ENCODE results near the gene MPHOSPH6. TPM values are rescaled to one million over a fixed set of nuclear protein-coding genes. Genes with fewer than 3 reads are reported as not detected.
"Not testable (repeated sequence)": the region's sequence is repeated elsewhere in the genome, so short reads cannot be mapped to it uniquely, and the experiment has no call there.

MPHOSPH6 gene
- total RNA-seq, 1 donor from 2014 or later, result 17.1 TPM

DNA sequence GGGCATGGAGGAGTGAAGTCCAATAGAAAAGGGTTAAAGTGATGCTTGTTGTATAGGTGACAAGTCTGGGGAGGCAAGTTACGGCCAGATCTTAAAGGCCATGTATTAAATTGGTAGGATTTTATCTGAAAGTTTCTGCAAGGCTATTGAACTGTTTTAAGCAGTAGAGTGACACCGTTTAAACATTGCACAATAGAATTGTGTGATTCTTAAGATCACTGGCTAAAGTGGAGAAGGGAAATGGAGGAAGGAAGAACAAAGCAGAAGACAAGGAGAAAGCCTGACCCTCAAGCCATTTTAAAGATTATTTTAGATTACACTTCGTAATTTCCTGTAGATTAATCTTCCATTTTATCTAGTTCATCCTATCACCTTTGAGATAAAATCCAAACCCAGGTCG lies 5.6 kb upstream of the MPHOSPH6 start:
- no peak for DNase-seq (ENCODE audit: low read depth in 2 of 2)

DNA sequence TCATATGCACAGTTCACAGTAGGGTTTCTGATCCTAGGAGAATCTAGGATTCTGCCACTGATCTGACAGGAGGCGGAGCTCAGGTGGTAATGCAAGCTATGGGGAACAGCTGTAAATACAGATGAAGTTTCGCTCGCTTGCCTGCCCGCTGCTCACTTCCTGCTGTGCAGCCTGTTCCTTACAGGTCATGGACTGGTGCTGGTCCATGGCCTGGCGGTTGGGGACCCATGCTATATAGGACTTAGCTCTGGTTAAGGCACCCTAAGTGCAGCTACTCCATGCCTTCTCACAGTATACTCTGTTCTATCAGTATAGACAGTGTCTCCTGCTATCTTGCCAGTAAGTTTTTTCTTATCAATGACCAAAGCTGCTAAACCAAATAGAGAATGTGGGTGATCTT lies 2.4 kb downstream of the MPHOSPH6 start:
- DNase-seq (ENCODE audit: low read depth in 2 of 2), result no peak

GRCh38 chr16:82160226-82160625 lies 9.8 kb downstream of the MPHOSPH6 start:
- no peak for DNase-seq (ENCODE audit: low read depth in 2 of 2)

GRCh38 chr16:82157836-82158235 lies 12.2 kb downstream of the MPHOSPH6 start:
- no peak for DNase-seq (ENCODE audit: low read depth in 2 of 2)

GRCh38 chr16:82157534-82157812 lies 12.6 kb downstream of the MPHOSPH6 start:
- DNase-seq (ENCODE audit: low read depth in 2 of 2), result no peak

GRCh38 chr16:82156761-82157533 lies 13.1 kb downstream of the MPHOSPH6 start:
- DNase-seq (ENCODE audit: low read depth in 2 of 2), result no peak

- DNase-seq (ENCODE audit: low read depth in 2 of 2), result peak in 1 of 2 donors; percentile 12
Observed at GRCh38 chr16:82152641-82153112, 17.3 kb downstream of the MPHOSPH6 start.

DNA sequence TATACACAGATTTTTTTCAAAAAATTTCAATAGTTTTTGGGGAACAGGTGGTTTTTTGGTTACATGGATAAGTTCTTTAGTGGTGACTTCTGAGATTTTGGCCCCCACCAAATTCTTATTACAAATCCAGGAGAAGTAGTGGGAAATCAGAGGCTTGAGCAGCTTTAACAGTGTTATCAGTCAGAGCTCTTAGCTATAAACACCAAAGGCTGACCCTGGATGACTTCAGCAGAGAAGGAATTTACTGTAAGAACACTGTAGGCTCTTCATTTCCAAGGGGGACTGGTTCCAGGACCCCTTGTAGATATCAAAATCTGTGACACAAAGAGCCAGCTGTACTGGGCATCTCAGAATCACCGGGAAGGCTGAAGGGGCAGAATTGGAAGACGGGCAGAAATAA lies 17.8 kb downstream of the MPHOSPH6 start:
- no peak for DNase-seq (ENCODE audit: low read depth in 2 of 2)

GRCh38 chr16:82150549-82150948 lies 19.5 kb downstream of the MPHOSPH6 start:
- DNase-seq (ENCODE audit: low read depth in 2 of 2), result no peak

DNA sequence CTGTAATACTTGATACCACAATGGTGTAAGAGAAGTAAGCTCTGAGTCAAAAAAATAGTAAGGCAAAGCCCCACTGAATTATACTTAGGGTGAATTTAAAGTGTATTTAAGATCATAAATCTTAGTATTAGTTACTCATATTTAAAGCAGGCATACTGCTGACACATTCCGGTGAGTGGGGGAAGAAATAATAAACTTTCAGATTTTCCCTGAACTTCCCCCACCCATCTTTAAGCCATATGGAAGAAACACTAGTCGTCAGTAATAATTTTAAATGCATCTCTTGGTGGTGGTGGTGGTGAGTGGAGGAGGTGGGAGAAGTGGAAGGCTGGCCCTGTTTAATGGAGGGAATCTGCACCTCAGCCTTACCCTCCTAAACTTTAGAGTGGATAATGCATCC lies 20.5 kb downstream of the MPHOSPH6 start:
- DNase-seq (ENCODE audit: low read depth in 2 of 2), result no peak

- DNase-seq (ENCODE audit: low read depth in 2 of 2), result no peak
Observed at GRCh38 chr16:82147546-82147945, 22.5 kb downstream of the MPHOSPH6 start.

DNA sequence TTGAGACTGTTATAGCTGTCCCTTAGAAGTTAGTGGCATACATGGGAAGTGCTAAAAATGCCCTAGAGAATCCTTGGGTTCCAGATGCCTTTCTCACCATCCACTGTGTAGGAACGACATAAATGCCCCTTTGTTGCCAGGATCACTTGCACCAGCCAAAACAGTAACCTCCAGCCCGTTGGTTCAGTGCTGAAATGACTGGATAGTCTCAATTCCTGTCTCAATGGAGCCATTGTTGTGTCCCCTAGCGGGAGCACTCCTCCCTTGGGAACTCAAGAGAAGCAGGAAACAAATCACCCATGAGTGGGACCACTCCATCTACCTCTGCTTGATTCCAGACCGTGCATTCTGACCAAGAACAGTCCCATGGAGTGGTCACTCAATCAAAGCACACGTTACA lies 23.1 kb downstream of the MPHOSPH6 start:
- no peak for DNase-seq (ENCODE audit: low read depth in 2 of 2)

DNA sequence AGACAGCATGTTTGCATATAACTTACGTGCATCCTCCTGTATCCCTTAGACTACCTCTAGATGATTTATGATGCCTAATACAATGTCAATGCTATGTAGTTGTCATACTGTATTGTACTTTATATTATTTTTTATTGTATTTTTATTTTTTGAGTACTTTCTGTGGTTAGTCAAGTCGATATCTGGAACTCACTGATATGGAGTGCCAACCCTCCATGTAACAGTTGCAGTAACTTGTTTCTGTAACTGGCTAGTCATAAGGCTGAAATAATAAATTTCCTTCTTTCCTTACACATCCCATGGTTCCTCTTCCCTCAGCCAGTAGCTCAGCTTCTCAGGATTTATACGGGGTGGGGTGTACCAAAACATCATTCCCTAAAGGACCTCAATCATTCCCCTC lies 23.5 kb downstream of the MPHOSPH6 start:
- DNase-seq (ENCODE audit: low read depth in 2 of 2), result no peak

- not testable (repeated sequence) for DNase-seq (ENCODE audit: low read depth in 2 of 2)
Observed at GRCh38 chr16:82139286-82139571, 30.8 kb downstream of the MPHOSPH6 start.

DNA sequence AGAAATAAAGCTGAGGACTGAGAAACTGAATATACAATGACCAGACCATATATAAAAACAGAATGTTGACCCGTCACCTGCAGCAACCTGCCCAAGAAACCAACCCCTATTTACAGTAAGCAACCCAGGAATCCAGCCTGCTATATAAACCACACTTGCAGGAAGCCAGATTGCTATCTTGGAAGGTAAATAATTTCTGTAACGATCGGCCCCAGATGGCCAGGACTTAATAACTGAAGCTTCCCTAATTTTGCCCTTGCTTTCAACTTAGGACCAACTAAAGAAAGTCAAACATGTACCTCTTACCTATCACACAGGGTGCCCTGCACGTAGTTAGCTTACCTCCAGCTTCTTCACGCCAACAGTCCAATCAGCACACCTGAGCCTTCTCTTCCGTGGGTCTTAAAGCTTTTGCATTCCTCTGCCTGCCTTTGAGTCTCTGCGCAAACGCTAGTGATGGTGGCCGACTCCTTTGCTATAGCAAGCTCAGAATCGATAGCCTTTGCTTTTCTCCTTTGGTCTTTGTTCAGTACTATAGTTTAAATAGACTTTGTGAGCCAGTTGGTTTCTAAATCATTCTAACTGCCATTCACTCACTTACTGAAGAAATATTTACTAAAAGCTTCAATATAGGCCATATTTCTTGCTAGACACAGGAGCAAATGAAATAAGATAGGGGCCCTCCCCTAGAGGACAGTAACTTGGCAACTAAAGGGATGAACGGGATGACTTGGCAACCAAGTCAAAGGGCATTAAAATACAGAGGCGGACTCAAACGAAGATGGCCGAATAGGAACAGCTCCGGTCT lies 31.3 kb downstream of the MPHOSPH6 start:
- DNase-seq (ENCODE audit: low read depth in 2 of 2), result no peak

DNA sequence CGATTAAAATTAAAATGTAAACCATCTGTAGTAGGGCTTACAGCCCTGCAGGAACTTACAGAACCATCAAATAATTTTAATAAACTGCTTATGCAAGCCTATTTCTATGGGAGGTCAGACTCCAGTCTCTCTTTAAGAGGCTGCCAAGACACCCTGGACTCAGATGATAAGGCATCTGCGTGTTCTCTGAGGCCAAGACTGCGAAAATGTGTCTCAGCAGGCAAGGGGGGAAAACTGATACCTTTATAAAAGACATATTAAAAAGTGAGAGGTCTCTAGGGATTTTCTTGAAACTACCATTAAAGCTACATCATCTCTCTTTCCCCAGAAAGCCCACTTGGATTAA lies 32.2 kb downstream of the MPHOSPH6 start:
- no peak for DNase-seq (ENCODE audit: low read depth in 2 of 2)

- DNase-seq (ENCODE audit: low read depth in 2 of 2), result peak; percentile 67 to 79
Observed at GRCh38 chr16:82136956-82137821, 32.8 kb downstream of the MPHOSPH6 start.

GRCh38 chr16:82135844-82136243 lies 34.2 kb downstream of the MPHOSPH6 start:
- DNase-seq (ENCODE audit: low read depth in 2 of 2), result no peak

- DNase-seq (ENCODE audit: low read depth in 2 of 2), result no peak
Observed at GRCh38 chr16:82134846-82135245, 35.2 kb downstream of the MPHOSPH6 start.

GRCh38 chr16:82133798-82134197 lies 36.2 kb downstream of the MPHOSPH6 start:
- DNase-seq (ENCODE audit: low read depth in 2 of 2), result no peak

GRCh38 chr16:82129881-82130280 lies 40.1 kb downstream of the MPHOSPH6 start:
- DNase-seq (ENCODE audit: low read depth in 2 of 2), result no peak

GRCh38 chr16:82124651-82125050 lies 45.4 kb downstream of the MPHOSPH6 start:
- DNase-seq (ENCODE audit: low read depth in 2 of 2), result no peak

Measured in dermis microvascular lymphatic vessel endothelial cell (primary cell).